Medulla oblongata (tissue), 1 donor: ENCODE measurements around the gene CCDC159.
A peak's percentile ranks its signal among the peaks of the same experiment; 100 is the strongest.
"Not testable (repeated sequence)": the region's sequence is repeated elsewhere in the genome, so short reads cannot be mapped to it uniquely, and the experiment has no call there.

Experiments
- DNase-seq: peaks from one replicate; pipeline ENCODE4 v3.0.0-alpha.2; 2015; ENCODE audit errors: extremely low spot score

CCDC159 gene, protein sequence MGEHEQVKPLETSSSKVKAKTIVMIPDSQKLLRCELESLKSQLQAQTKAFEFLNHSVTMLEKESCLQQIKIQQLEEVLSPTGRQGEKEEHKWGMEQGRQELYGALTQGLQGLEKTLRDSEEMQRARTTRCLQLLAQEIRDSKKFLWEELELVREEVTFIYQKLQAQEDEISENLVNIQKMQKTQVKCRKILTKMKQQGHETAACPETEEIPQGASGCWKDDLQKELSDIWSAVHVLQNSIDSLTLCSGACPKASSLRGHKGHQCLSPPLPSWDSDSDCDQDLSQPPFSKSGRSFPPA

DNA sequence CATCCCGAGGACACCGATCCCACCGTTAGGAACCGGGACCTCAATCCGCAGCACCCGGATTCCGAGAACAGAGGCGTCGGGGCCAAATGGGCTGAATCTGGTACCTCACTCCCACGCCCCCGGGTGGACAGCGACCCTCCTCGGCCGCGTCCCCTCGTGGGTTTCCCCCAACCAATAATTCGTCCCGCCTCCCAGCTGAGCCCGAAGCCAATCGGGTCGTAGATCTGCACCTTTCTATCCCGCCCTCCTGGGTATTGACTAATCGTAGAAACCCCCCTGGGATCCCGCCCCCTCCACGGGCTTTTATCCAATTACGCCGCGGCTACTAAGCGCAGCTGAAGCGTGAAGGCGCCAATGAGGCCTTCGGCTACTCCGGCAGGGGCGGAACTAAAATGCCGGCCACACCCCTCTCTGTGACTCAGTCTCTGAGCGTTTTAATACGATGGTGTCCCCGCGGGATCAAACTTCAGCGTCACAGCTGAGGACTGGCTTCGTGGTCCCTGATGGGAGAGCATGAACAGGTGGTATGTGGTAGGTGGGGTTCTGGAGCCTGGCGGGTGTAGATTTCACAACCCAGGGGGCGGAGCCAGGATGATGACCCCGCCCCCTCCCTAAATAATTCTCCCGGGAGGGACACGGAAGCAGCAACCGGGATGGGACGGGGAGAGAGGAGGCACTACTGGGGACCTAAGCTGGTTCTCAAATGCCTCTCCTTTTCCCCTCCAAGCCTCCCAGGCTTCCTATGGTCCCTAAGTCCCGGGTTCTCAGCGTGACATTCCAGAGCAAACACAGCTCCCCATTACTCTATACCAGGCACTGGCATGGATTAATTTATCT, at the start of gene CCDC159, which contains the start of gene TMEM205:
Gene CCDC159, plus strand, starts transcription at position 416 of the 837 bp plus-strand sequence. Its CDS starts 88 bp downstream, at position 504.
Gene TMEM205, minus strand, starts transcription at position 165 of the 837 bp plus-strand sequence. CDS start 649 bp downstream, outside the sequence.
- DNase-seq, result peak; percentile 99

DNA sequence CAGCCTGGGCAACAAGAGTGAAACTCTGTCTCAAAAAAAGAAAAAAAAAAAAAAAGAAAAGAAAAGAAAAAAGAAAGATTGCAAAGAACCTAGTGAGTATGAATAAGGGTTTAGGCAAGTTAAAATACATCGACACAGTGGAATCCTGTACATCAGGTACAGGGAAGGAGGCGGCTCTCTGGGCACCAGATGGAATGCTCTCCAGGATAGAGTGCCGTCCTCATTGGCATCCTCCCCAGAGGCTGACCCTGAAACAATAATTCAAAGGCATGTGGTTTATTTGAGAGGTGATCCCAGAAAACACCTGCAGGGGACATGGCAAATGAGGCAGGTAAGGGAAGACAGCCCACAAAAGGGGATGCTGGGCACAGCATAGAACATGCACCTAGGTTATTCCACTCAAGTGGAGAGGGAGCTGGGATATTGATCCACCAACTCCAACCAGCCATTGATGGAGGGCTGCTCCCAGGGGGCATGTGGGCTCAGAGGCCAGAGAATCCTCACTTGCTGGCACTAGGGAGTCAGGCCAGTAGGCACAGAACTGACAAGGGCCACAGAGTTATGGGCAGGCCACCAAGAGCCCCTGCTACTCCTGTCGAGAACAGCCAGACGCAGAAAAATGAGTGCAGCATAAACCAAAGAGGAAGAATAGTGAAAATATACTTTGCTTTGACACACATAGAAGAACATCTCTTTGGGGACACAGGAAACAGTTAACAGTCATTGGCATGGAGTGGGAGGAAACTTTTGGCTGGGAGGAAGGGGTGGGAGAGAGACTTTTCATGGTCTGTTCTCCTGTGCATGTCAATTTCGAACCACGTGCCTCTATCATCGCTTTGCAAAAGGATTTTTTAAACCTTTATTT, 46.1 kb upstream of the CCDC159 start:
- DNase-seq, result no peak

DNA sequence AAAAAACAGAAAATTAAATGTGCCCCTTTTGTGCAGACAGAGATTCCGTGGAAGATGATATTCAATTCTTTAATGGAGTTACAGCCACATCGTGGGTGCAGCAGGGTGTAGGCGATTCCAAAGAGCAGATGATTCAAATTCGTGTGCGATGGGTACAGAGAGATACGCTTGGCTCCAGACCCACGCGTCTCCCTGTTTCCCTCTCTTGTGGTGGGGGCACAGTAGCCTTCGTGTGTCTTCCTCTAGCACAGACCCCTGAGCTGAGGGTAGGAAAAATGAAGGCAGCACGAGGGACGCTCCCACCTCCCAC, 45.6 kb upstream of the CCDC159 start:
- DNase-seq, result no peak

DNA sequence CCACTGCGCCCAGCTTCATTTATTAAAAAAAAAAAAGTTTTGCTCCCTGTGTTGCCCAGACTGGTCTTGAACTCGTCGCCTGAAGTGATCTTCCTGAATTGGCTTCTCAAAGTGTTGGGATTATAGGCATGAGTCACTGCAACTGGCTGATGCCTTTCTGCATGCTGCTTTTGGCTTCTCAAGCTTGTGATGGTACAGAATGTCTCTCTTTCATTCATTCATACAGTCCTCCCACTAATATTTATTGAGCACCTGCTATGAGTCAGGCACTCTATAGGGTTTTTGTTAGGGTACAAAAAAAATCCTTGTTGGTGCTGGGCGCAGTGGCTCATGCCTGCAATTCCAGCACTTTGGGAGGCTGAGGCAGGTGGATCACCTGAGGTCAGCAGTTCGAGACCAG, 41.4 kb upstream of the CCDC159 start:
- no peak for DNase-seq

DNA sequence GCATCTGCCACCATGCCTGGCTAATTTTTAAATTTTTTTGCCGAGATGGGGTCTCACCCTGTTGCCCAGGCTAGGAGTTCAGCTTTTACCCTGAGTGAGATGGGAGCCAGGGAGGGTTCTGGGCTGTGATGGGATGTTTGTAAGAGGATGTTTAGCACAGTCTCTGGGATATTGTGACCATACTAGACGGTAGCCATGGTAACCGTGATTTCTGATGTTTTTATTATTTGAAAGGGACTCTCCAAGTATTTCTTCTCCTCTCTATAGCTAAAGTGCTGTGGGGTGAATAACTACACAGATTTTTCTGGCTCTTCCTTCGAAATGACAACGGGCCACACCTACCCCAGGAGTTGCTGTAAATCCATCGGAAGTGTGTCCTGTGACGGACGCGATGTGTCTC, 40.0 kb upstream of the CCDC159 start:
- DNase-seq, result no peak

DNA sequence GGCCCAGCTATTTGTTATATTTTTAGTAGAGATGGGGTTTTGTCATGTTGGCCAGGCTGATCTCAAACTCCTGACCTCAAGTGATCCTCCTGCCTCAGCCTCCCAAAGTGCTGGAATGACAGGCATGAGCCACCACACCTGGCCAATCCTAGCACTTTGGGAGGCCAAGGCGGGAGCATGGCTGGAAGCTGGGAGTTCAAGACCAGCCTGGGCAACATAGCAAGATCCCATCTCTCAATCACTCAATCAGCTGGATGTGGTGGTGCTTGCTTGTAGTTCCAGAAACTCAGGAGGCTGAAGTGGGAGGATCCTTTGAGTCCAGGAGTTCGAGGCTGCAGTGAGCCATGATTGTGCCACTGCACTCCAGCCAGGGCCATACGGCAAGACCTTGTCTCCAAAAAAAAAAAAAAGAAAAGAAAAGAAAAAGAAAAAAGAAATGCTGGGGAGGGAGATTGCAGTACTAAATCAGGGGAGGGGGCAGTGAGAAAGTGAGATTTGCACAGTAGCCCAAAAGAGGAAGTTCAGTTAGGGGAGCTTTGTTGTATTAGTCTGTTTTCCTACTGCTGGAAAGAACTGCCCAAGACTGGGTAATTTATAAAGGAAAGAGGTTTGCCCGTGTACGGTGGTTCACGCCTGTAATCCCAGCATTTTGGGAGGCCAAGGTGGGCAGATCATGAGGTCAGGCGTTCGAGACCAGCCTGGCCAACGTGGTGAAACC, 25.9 kb upstream of the CCDC159 start:
- not testable (repeated sequence) for DNase-seq

DNA sequence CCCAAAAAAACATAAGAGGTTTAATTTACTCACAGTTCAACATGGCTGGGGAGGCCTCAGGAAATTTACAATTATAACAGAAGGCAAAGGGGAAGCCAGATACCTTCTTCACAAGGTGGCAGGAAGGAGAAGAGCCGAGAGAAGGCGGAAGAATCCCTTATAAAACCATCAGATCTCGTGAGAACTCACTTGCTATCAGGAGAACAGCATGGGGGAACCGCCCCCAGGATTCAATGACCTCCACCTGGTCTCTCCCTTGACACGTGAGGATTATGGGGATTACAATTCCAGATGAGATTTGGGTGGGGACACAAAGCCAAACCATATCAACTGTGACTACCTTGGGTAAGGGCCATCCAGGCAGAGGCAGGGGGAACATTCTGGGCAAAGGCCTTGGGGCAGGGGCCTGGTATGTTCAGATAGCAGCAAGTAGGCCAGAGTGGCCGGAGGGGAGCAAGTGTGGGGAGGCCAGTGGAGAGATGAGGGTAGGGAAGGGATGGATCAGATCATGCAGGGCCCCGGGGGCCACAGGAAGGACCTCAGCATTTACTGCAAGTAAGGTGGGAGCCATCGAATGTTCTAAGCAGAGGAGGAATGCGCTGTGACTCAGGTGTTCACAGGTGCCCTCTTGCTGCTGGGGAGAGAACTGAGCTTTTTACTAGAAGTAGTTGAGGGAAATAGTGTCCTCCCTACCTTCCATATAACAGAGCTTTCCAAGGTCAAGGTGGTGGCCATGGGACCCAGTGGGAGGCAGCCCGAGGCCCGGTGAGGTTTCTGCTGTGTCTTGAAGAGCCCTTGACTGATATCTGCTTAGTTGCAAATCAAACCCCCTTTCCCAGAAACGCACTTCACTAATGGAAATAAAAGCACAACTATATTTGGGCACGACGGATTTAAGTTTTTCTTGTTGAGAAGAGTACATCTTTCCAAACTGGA, 24.9 kb upstream of the CCDC159 start:
- DNase-seq, result no peak

DNA sequence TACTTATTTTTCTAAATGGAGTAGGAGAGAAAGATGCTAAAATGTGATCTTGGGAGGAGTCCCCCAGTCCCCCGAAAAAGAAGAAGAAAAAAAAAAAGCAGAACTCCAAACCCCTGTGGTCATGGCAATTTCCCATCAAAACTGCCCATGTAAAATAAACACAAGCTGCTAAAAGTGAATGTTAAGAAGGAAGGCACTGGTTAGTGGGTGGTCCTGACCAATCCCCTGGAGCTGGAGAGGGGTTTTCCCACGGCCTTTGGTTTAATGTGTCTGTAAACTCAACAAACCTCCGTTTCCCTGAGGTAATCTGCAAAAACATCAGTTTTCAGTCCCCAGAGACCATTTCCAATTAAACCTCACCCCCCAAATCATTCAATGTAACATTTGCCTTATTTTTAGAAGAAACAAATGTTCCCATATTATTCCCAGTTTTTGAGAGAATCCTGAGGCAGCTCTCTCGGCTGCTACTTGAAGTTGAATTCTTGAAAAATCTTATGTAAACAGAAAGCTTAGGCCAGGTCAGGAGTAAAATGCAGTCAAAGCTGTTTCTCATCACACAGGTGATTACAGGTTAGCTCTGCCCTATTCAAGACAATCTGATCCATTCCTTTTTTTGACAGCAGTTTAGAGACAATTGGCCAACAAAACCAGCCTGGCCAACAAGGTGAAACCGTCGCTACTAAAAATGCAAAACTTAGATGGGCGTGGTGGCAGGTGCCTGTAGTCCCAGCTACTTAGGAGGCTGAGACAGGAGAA, 23.9 kb upstream of the CCDC159 start:
- peak; percentile 32 for DNase-seq

DNA sequence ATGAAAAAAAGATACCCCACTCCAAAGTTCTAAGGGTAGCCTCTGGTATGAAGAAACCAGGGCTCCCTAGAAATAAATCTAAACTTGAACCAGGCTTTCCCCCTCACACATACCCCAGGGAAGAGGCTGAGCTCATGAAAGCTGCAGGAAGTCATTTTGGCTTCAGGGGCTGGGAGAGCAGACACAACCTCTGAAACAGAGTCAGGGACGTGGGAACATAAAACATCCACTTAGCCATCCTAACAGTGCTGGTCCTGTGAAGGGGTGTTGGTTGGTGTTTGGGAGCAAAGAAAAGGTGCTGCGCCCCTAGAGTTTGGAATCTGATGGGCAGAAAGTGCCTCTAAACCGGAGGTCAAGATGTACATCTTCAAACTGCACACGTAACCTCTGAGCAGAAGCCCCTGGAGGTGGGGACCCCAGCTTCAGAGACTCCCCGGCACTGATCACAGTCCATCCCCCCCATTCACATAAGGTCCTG, 22.7 kb upstream of the CCDC159 start:
- DNase-seq, result no peak

DNA sequence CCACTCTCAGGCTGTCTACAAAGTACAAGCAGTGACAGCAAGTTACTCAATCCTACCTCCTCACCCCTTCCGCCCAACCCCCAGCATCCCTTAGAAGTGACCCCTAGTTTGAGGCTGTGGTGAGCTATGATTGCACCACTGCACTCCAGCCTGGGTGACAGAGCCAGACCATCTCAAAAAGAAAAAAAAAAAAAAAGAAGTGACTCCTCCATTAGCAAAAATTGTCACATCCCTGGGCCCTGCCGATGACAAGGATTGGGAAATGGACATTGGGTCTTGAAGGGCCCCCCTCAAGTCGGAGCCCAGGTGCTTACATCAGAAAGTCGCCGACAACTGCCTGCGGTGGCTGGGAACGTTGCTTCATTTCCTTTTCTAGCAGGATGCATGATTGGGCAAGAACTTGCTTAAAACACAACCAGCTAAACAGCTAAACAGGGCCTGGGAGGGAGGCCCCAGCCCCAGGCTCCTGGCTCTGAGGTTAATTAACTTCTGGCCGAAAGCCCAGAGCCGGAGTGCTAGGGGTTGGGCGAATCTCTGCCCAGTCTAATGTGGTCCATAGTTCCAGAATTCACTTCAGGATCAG, 22.1 kb upstream of the CCDC159 start:
- peak; percentile 85 for DNase-seq

DNA sequence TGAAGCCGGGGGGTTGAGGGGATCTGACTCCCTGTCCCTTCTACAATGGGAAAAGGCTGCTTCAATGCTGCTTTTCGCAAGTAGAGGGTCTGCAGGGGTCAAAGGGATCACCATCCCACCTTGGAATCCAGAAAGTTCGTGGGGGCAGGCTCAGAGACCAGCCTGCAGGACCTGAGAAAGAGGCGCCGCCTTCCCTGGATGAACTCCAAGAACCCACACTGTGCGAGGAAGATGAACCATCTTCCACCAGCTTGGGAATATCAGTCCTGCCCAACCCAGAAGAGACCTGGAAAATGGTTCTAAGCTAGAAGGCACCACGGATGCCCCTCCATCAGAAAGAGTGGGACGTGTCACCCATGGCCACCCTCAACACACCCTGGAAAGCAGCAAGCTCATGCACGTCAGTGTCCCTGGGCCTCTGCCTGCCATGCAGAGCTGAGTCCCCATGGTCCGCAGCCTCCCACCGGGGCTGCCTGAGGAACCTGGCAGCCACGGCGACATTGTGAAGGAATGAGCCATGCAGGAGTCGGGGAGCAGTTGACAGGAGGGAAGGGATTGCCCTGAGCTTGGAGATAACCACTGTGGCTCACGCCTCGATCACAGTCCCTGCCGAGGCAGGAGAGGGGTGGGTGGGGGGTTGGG, 21.4 kb upstream of the CCDC159 start:
- DNase-seq, result no peak

DNA sequence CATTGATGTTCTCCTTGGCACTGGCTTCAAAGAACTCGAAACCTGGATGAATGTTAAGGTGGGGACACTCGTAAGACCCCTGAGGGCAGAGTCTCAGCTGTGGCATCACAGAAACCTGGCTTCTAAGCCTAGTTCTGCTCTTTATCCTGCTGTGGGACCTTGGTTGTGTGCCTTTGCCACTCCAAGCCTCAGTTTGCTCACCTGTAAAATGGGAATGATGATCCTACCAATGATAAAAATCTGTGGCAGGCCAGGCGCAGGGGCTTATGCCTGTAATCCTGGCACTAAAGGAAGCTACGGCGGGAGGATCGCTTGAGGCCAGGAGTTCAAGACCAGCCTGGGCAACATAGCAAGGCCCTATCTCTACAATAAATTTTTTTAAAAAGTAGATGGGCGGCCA, 20.8 kb upstream of the CCDC159 start:
- DNase-seq, result no peak

DNA sequence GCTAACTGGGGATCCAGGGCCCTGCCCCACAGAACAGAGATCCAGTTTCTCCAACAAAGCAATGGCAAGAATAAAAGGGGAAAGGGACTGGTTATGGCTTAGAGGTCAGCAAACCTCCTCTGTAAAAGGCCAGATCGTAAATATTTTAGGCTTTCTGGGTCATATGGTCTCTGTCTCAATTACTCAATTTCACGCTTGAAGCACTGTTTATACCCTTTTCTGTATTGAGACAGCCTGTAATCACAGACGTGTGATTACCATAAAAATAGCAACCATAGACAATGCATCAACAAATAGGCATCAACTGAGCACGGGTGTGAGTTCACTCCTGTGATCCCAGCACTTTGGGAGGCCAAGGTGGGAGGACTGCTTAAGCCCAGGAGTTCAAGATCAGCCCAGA, 16.2 kb upstream of the CCDC159 start:
- no peak for DNase-seq

DNA sequence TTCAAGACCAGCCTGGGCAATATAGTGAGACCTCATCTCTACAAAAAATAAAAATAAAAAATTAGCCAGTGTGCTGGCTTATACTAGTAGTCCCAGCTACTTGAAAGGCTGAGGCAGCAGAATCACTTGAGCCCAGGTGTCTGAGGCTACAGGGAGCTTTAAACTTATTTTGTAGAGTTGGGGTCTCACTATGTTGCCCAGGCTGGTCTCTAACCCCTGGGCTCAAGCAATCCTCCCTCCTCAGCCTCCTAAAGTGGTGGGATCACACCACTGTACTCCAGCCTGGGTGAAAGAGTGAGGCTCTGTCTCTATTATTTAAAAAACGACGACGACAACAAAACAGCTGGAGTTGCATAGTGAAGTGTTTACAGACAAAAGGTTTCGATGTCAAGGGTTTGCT, 14.8 kb upstream of the CCDC159 start:
- no peak for DNase-seq

DNA sequence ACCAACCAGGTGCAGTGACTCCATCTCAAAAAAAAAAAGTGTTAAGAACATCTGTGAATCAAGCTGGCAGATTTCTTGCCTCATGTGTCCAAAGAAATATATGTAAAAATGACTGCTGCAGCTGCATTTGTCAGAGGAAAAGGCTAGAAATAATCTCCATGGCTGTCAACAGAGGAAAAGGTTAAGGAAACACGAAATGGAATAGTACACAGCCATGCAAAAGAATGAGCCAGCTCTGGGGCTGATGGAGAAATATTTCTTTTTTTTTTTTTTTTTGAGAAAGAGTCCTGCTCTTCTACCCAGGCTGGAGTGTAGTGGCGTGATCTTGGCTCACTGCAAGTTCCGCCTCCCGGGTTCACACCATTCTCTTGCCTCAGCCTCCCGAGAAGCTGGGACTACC, 13.5 kb upstream of the CCDC159 start:
- no peak for DNase-seq

DNA sequence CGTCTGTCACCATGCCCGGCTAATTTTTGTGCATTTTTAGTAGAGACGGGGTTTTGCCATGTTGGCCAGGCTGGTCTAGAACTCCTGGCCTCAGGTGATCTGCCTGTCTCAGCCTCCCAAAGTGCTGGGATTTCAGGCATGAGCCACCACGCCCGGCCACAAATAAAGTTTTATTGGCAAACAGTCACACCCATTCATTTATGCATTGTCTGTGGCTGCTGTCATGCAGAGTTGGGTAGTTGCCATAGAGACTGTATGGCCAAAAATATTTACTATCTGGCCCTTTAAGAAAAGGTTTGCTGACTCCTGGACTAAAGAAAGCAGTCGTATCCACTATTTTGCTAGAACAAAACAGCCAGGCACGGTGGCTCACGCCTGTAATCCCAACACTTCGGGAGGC, 12.5 kb upstream of the CCDC159 start:
- not testable (repeated sequence) for DNase-seq

DNA sequence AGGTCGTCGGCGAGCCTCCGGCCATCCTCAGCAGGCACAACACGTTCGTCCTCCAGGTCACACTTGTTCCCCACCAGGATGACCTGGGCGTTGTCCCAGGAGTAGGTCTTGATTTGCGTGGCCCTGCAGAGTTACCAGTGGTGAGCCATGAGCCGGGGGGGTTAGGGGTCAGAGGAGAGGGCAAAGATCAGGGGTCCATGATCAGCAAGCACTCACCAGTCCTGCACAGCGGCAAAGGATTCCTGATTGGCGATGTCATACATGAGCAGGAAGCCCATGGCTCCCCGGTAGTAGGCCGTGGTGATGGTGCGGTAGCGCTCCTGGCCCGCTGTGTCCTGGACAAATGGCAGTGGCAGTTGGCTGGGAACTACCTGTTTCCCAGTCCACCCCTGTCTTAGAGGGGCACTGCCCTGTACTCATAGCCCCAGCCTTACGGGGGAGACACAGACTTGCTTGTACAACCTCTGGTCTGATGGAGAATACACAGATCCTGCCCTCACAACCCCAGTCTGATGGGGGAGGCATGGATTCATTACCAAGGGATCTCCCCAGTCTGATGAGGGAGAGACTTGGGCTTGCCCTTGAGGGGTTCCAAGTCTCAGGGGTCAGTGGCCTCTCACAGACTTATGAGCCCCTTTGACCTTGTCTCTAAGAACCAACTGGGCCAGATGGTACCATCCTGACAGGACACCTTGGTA, 10.7 kb upstream of the CCDC159 start:
- no peak for DNase-seq

DNA sequence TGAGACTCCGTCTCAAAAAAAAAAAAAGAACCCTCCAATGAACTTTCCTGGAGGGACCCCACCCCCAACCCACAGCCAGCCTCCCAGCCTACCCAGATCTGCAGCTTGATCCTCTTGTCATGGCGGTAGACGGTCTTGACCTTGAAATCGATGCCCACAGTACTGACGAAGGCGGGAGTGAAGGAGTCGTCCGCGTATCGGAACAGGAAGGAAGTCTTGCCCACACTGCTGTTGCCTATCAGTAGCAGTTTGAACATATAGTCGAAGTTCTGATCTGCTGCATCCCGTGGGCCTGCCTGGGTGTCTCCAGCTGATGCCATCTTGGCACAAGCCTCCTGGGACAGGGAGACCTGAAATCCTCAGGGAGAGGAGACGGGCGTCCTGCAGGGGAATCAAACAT, 9.2 kb upstream of the CCDC159 start:
- no peak for DNase-seq
